OCI-LY3 (cell line): Measurements from ENCODE around the gene CDH3.

Source experiments
- EZH2phosphoT487 ChIP-seq: fragments of 200-600 bp; shearing (Covaris generic); IDR thresholded peaks from 2 replicates; pipeline ENCODE4 v1.6.1; 2018; ENCODE audit warnings: antibody characterized with exemption, mixed run types, low read depth
- TF ChIP-seq, protein P1 (sequence below): fragments of 200-600, 300-600 bp; sonication (generic); IDR thresholded peaks from 2 replicates; pipeline ENCODE4 v1.5.1; 2014; ENCODE audit warnings: antibody characterized with exemption, low read length, low read depth

GRCh38 chr16:68718590-68718989 is 73.5 kb downstream of the CDH3 start:
- TF ChIP-seq, protein P1, sequence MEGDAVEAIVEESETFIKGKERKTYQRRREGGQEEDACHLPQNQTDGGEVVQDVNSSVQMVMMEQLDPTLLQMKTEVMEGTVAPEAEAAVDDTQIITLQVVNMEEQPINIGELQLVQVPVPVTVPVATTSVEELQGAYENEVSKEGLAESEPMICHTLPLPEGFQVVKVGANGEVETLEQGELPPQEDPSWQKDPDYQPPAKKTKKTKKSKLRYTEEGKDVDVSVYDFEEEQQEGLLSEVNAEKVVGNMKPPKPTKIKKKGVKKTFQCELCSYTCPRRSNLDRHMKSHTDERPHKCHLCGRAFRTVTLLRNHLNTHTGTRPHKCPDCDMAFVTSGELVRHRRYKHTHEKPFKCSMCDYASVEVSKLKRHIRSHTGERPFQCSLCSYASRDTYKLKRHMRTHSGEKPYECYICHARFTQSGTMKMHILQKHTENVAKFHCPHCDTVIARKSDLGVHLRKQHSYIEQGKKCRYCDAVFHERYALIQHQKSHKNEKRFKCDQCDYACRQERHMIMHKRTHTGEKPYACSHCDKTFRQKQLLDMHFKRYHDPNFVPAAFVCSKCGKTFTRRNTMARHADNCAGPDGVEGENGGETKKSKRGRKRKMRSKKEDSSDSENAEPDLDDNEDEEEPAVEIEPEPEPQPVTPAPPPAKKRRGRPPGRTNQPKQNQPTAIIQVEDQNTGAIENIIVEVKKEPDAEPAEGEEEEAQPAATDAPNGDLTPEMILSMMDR, result no peak
- no peak for TF ChIP-seq EZH2phosphoT487
